Measurements from ENCODE around the gene ALG6. TPM values are rescaled to one million over a fixed set of nuclear protein-coding genes. Genes with fewer than 3 reads are reported as not detected.

Gene ALG6
- total RNA-seq, 1 experiment from 2014 or later = 5.4 TPM

GRCh38 chr1:63407002-63407401, 39.6 kb downstream of the ALG6 start:
- peak; percentile 22 for DNase-seq (ENCODE audit: unreplicated experiment)
- H3K9me3 Mint-ChIP-seq (ENCODE audit: unreplicated experiment) = no peaks in the 10 kb centered on the region
- H3K4me3 Mint-ChIP-seq (ENCODE audit: unreplicated experiment) = no peak overlapping the region
- POLR2A ChIA-PET = interaction anchor here (1.4 kb wide), 1 partner anchor 12 kb away, joined by 4 read pairs; no protein-coding TSS in a partner anchor
- H3K27ac Mint-ChIP-seq (ENCODE audit: low read depth, unreplicated experiment) = no peak overlapping the region
- H3K27me3 Mint-ChIP-seq (ENCODE audit: insufficient read depth, unreplicated experiment) = no peaks in the 10 kb centered on the region
- no peaks in the 10 kb centered on the region for H3K36me3 Mint-ChIP-seq (ENCODE audit: insufficient read depth, unreplicated experiment)
- CTCF ChIA-PET = interaction anchor here (0.6 to 1.1 kb wide), 3 partner anchors 16 to 35 kb away, joined by 3 to 4 read pairs (median 3); no protein-coding TSS in a partner anchor
- no peak for TF ChIP-seq CTCF (IDR thresholded peaks at IDR 0.05; ENCODE audit: unreplicated experiment)
- no peaks in the 10 kb centered on the region for H3K4me1 Mint-ChIP-seq (ENCODE audit: insufficient read depth, unreplicated experiment)
- no TSS peak for BruUV-seq (replicated peaks)
- intact Hi-C loops (cut with micrococcal nuclease) = no loop called here

GRCh38 chr1:63408331-63408730, 40.9 kb downstream of the ALG6 start:
- no peak overlapping the region for H3K27ac Mint-ChIP-seq (ENCODE audit: low read depth, unreplicated experiment)
- H3K9me3 Mint-ChIP-seq (ENCODE audit: unreplicated experiment) = no peaks in the 10 kb centered on the region
- CTCF ChIA-PET = no interaction called here
- H3K4me1 Mint-ChIP-seq (ENCODE audit: insufficient read depth, unreplicated experiment) = no peaks in the 10 kb centered on the region
- H3K27me3 Mint-ChIP-seq (ENCODE audit: insufficient read depth, unreplicated experiment) = no peaks in the 10 kb centered on the region
- H3K4me3 Mint-ChIP-seq (ENCODE audit: unreplicated experiment) = no peak overlapping the region
- POLR2A ChIA-PET = interaction anchor here (1.4 kb wide), 1 partner anchor 11 kb away, joined by 4 read pairs; no protein-coding TSS in a partner anchor
- intact Hi-C loops (cut with micrococcal nuclease) = no loop called here
- no peak for TF ChIP-seq CTCF (IDR thresholded peaks at IDR 0.05; ENCODE audit: unreplicated experiment)
- no peaks in the 10 kb centered on the region for H3K36me3 Mint-ChIP-seq (ENCODE audit: insufficient read depth, unreplicated experiment)
- BruUV-seq (replicated peaks) = no TSS peak
- DNase-seq (ENCODE audit: unreplicated experiment) = no peak

- Mint-ChIP-seq H3K36me3 (ENCODE audit: insufficient read depth, unreplicated experiment) (no peaks in the 10 kb centered on the region), H3K4me1 (ENCODE audit: insufficient read depth, unreplicated experiment) (no peaks in the 10 kb centered on the region), H3K9me3 (ENCODE audit: unreplicated experiment) (no peaks in the 10 kb centered on the region), H3K4me3 (ENCODE audit: unreplicated experiment) (no peak overlapping the region), H3K27ac (ENCODE audit: low read depth, unreplicated experiment) (no peak overlapping the region), H3K27me3 (ENCODE audit: insufficient read depth, unreplicated experiment) (no peaks in the 10 kb centered on the region)
- no peak for TF ChIP-seq CTCF (IDR thresholded peaks at IDR 0.05; ENCODE audit: unreplicated experiment)
- CTCF ChIA-PET = interaction anchor here (0.7 to 1.3 kb wide), 3 partner anchors 31 to 84 kb away, joined by 3 to 4 read pairs (median 3); no protein-coding TSS in a partner anchor
- intact Hi-C loops (cut with micrococcal nuclease) = no loop called here
- no TSS peak for BruUV-seq (replicated peaks)
- DNase-seq (ENCODE audit: unreplicated experiment) = no peak
- POLR2A ChIA-PET = interaction anchor here (0.6 kb wide), 1 partner anchor 1829 kb away, joined by 3 read pairs; no protein-coding TSS in a partner anchor
Observed at GRCh38 chr1:63411066-63411465, 43.6 kb downstream of the ALG6 start.

- Mint-ChIP-seq H3K4me3 (ENCODE audit: unreplicated experiment) (no peak overlapping the region), H3K27ac (ENCODE audit: low read depth, unreplicated experiment) (no peak overlapping the region), H3K4me1 (ENCODE audit: insufficient read depth, unreplicated experiment) (no peaks in the 10 kb centered on the region), H3K36me3 (ENCODE audit: insufficient read depth, unreplicated experiment) (no peaks in the 10 kb centered on the region), H3K9me3 (ENCODE audit: unreplicated experiment) (no peaks in the 10 kb centered on the region), H3K27me3 (ENCODE audit: insufficient read depth, unreplicated experiment) (no peaks in the 10 kb centered on the region)
- DNase-seq (ENCODE audit: unreplicated experiment) = no peak
- TF ChIP-seq CTCF (IDR thresholded peaks at IDR 0.05; ENCODE audit: unreplicated experiment) = no peak
- no TSS peak for BruUV-seq (replicated peaks)
- intact Hi-C loops (cut with micrococcal nuclease) = no loop called here
- POLR2A ChIA-PET = no interaction called here
- CTCF ChIA-PET = no interaction called here
Observed at GRCh38 chr1:63413394-63413793, 46.0 kb downstream of the ALG6 start.
